GM18505 (cell line): ENCODE results near the gene SCN1A.

ENCODE experiments used
- ATAC-seq: cut with Tn5 transposase; IDR thresholded peaks from one replicate; pipeline ENCODE4 v1.9.1; 2021; ENCODE audit not compliant: unreplicated experiment
- POLR2A ChIP-seq: IDR thresholded peaks from 4 replicates; pipeline ENCODE4 v1.6.1; 2011; ENCODE audit warnings: borderline replicate concordance; ENCODE audit not compliant: insufficient read depth, insufficient read length; ENCODE audit errors: extremely low read depth

Gene SCN1A

DNA sequence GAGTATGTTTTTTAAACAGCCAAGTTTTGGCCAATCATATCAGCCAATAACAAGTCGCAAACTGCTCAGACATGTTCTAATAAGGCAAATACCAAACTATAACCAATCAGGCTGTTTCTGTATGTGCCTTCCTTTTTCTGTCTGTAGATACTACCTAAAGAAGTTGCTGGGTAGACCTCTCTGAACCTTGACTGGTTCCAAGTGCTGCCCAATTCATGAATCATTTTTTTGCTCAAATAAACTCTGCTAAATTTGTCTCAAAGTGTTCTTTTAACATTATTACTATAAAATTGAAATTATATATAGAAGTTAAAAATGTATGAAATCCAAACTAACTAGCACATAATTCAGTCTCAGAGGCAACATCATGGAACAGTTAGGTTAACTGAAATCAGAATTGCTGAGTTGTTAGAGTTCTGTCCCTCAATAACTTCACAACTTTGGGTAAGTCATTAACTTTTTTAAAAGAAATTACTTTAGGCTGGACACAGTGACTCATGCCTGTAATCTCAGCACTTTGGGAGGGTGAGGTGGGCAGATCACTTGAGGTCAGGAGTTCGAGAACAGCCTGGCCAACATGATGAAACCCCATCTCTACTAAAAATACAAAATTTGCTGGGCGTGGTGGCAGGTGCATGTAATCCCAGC is 169.4 kb downstream of the SCN1A start:
- no peak for ATAC-seq
- no peak for TF ChIP-seq POLR2A

GRCh38 chr2:165957030-165957675 is 170.7 kb downstream of the SCN1A start:
- no peak for ATAC-seq
- TF ChIP-seq POLR2A = no peak

DNA sequence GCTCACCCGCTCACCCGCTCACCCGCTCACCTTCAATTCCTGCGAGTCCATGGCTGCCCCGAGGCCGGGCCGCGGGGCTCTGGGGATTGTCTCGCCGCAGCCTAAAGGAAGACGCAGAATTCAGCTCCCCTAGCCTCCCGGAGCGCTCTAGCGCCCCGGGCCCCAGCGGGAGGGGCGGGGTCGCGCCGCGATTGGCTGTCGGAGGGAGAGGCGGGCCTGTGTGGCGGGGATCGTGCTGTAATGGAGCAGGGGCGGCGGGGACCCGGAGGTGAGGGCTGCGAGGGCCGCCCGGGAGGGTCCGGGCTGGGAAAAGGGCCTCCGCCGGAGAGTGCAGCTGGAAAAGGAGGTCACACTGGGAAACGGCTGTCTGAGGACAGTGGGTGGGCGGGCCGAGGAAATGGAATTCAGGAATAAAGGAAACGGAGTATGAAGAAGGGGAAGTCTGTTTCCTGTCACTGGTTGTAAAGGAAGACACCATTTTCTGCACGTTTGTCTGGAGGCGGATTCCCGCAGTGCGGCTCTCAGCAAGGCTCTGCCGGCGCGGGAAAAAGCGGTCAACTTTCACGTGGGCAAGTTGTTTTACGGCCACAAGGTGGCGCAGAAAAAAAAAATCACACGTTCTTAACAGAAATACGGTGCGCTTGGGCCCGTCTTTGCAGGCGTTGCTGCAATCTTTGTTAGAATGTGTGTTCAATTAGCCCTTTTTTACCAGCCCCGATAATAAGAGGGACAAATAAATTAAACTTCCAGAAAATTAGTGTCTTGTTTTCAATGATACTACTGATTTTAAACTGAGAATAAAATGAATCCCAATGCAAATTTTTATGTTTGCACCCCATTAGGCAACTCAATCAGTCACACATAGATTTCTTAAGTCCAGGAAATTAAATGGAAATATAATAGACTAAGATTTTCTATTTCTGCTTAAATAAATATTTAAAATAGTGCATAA is 173.9 kb downstream of the SCN1A start, which contains the start of gene TTC21B:
TTC21B (minus strand) TSS at position 122 of the 952 bp plus-strand sequence; CDS start at position 51, 71 bp downstream.
- TF ChIP-seq POLR2A = peak; percentile 76
- ATAC-seq = peak; percentile 97

GRCh38 chr2:165953306-165953654 is 174.5 kb downstream of the SCN1A start:
- peak; percentile 37 for ATAC-seq
- no peak for TF ChIP-seq POLR2A

DNA sequence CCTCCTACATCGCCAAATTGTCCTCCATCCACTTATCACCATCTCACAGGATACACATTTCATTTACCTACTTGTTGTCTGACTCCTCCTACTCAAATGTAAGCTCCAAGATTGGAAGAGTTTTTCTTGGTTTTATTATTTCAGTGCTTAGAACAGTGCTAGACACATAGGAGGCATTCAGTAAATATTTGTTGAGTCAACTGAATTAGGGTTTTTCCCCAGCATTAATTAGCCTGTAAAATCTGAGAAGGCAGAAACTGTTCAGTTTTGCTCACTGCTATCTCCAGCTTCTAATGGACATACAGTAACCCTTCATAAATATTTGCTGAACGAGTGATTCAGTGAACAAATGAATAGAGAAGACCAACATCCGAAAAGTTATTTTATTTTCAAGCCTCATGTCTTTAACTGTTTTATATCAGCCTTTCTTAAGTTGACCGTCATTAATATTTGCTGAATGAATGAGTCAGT is 175.0 kb downstream of the SCN1A start:
- TF ChIP-seq POLR2A = no peak
- no peak for ATAC-seq

- TF ChIP-seq POLR2A = no peak
- no peak for ATAC-seq
Measured at GRCh38 chr2:165952085-165952484, 175.7 kb downstream of the SCN1A start.

- no peak for TF ChIP-seq POLR2A
- ATAC-seq = no peak
Measured at GRCh38 chr2:165950438-165950837, 177.4 kb downstream of the SCN1A start.

DNA sequence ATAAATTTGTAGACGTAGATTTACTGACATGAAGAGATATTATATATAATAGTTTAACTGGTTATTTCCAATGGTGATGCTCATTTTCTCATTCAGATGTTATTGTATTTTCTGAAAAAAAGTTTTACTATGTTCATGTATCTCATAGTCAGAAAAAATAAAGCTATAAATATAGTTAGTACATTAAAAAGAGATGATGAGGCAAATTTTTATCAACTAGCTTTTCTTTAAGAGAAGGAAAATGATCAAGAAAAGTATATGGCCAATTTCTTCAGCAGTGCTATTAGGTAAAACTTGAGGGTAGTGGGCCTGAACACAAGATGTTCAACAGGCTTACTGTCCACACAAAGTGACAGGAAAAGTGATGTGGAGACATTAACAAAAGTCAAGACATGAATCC is 186.0 kb downstream of the SCN1A start:
- TF ChIP-seq POLR2A = no peak
- no peak for ATAC-seq

- no peak for TF ChIP-seq POLR2A
- no peak for ATAC-seq
Measured at GRCh38 chr2:165938237-165938636, 189.6 kb downstream of the SCN1A start.
